GM23338 (cell line): ENCODE results near the gene CARD10.

ENCODE experiments used
- EZH2 ChIP-seq: fragments of 200-600 bp; sonication (generic); IDR thresholded peaks from one replicate; pipeline ENCODE4 v1.8.0; 2017; ENCODE audit warnings: antibody characterized with exemption, mild to moderate bottlenecking, low read depth; ENCODE audit not compliant: unreplicated experiment
- EZH2phosphoT487 ChIP-seq: fragments of 200-600 bp; sonication (generic); IDR thresholded peaks from one replicate; pipeline ENCODE4 v1.8.1; 2018; ENCODE audit warnings: antibody characterized with exemption; ENCODE audit not compliant: unreplicated experiment
- NANOG ChIP-seq: IDR thresholded peaks from 2 replicates; pipeline ENCODE4 v1.6.1; 2016; ENCODE audit warnings: antibody characterized with exemption, borderline replicate concordance
- POLR2AphosphoS5 ChIP-seq: IDR thresholded peaks from 2 replicates; pipeline ENCODE4 v1.6.1; 2016; ENCODE audit warnings: antibody characterized with exemption, low read depth
- STAT1 ChIP-seq: IDR thresholded peaks from one replicate; pipeline ENCODE4 v1.6.1; 2016; ENCODE audit warnings: antibody characterized with exemption; ENCODE audit not compliant: unreplicated experiment
- TF ChIP-seq, protein P1 (sequence below), 2 experiments: fragments of 200-600 bp in 1 of 2; sonication (generic) in 1 of 2; conservative IDR thresholded peaks; 2 replicates each; pipeline versions ENCODE4 v1.5.1 to v1.6.1; 2016 to 2017; ENCODE audit warnings: antibody characterized with exemption in 2 of 2, low read depth in 2 of 2, mild to moderate bottlenecking in 2 of 2, moderate library complexity in 1 of 2

DNA sequence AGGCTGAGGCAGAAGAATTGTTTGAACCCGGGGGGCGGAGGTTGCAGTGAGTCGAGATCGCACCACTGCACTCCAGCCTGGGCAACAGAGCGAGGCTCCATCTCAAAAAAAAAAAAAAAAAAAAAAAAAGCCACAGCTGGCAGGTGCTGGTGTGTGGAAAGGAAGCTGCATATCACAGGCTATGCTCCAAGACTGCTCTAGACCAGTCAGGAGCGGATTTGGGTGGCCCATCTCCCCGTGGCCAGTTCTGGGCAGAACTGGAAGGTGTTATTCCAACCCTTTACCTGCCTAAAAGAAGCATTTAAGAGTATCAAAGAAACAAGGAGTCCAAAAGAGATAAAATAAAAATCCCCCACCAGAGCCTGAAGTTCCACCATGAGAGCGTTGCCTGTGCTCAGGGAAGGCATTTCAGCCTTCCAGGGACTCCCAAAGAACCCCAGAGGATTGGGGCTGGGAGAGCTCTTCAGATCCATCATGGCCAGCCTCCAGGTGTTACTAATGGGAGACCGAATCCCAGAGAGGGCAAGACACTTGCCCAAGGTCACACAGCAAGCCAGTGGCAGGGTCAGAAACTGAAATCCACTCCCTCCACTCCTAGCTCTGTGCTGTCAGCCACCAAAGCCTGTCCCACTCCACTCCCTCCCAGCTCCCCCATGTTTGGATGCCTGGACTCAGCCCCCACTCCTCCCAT lies 47.3 kb downstream of the CARD10 start:
- TF ChIP-seq, protein P1, sequence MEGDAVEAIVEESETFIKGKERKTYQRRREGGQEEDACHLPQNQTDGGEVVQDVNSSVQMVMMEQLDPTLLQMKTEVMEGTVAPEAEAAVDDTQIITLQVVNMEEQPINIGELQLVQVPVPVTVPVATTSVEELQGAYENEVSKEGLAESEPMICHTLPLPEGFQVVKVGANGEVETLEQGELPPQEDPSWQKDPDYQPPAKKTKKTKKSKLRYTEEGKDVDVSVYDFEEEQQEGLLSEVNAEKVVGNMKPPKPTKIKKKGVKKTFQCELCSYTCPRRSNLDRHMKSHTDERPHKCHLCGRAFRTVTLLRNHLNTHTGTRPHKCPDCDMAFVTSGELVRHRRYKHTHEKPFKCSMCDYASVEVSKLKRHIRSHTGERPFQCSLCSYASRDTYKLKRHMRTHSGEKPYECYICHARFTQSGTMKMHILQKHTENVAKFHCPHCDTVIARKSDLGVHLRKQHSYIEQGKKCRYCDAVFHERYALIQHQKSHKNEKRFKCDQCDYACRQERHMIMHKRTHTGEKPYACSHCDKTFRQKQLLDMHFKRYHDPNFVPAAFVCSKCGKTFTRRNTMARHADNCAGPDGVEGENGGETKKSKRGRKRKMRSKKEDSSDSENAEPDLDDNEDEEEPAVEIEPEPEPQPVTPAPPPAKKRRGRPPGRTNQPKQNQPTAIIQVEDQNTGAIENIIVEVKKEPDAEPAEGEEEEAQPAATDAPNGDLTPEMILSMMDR (conservative IDR thresholded peaks at IDR 0.05; ENCODE audit: low read depth in 2 of 2) = no peak
- no peak for TF ChIP-seq EZH2phosphoT487
- no peak for TF ChIP-seq POLR2AphosphoS5
- no peak for TF ChIP-seq STAT1
- no peak for TF ChIP-seq EZH2
- TF ChIP-seq NANOG = no peak
